ENCODE data around the gene CYP4A11. TPM values are rescaled to one million over a fixed set of nuclear protein-coding genes. Genes with fewer than 3 reads are reported as not detected.

Gene CYP4A11
- total and polyA plus RNA-seq, 10 of the 15 experiments (the other 5 are each of a cell fraction or from before 2014, with no cell fraction given): 0.13 TPM; not detected in 9

- H3K9ac ChIP-seq (ENCODE audit: control insufficient read depth, insufficient read depth, low read length): no peak overlapping the region
- DNase-seq (ENCODE audit: low read depth, low spot score) (no peak), FAIRE-seq (no peak), ATAC-seq (no peak)
- ChIA-PET RAD21 (ENCODE audit: unreplicated experiment) (no interaction called here), CTCF (no interaction called here), POLR2A (no interaction called here), SMC1A (ENCODE audit: uncharacterized antibody, unreplicated experiment) (interaction anchor here (0.7 kb wide), 1 partner anchor 12 kb away, joined by 3 read pairs; no protein-coding TSS in a partner anchor)
- no peak overlapping the region for H3K27ac ChIP-seq (ENCODE audit: control insufficient read depth, insufficient read depth)
- H3K4me1 ChIP-seq (ENCODE audit: control insufficient read depth, insufficient read depth, low read length): no peaks in the 10 kb centered on the region
- no TSS peak for BruUV-seq (replicated peaks)
- no peak overlapping the region for H3K4me3 ChIP-seq
- H3K9me3 ChIP-seq (replicated peaks; ENCODE audit: control insufficient read depth, insufficient read depth, low read length): no peaks in the 10 kb centered on the region
- in situ Hi-C loops (cut with MboI): no loop called here
- 10% methylated on average over 2 of the region's 2 CpGs for WGBS (ENCODE audit: insufficient coverage, insufficient replicate concordance, low lambda C conversion rate, missing lambda C conversion rate)
- H3K79me2 ChIP-seq (ENCODE audit: control insufficient read depth, insufficient read depth, low read length): no peaks in the 10 kb centered on the region
- H3K36me3 ChIP-seq (ENCODE audit: control insufficient read depth in 2 of 2, insufficient read depth in 2 of 2, low read length in 1 of 2): no peaks in the 10 kb centered on the region
- H3K27me3 ChIP-seq (replicated peaks in 1 of 2; ENCODE audit: control insufficient read depth in 2 of 2, insufficient read depth in 2 of 2, low read length in 1 of 2): no peaks in the 10 kb centered on the region
- no peak overlapping the region for H3K4me2 ChIP-seq (ENCODE audit: control insufficient read depth, insufficient read depth)
- no peak overlapping the region for H2AFZ ChIP-seq (ENCODE audit: control insufficient read depth, low read depth, low read length)
- intact Hi-C loops (cut with micrococcal nuclease; ENCODE audit: unreplicated experiment): no loop called here
- TF ChIP-seq NR2C2 (IDR thresholded peaks at IDR 0.05; ENCODE audit: borderline replicate concordance, control insufficient read depth, insufficient read length, low read depth) (no peak), SIX5 (IDR thresholded peaks at IDR 0.05; ENCODE audit: low read depth, low read length, severe bottlenecking) (no peak), RAD51 (IDR thresholded peaks at IDR 0.05) (no peak), EGR1 (IDR thresholded peaks at IDR 0.05; ENCODE audit: borderline replicate concordance in 1 of 2, low read depth in 2 of 2, low read length in 2 of 2) (no peak), ZNF622 (IDR thresholded peaks at IDR 0.05) (no peak), PBX3 (IDR thresholded peaks at IDR 0.05; ENCODE audit: insufficient replicate concordance, low read depth, low read length) (no peak), IRF4 (IDR thresholded peaks at IDR 0.05; ENCODE audit: low read depth, low read length) (no peak), MTA3 (IDR thresholded peaks at IDR 0.05; ENCODE audit: borderline replicate concordance, low read length) (no peak), ZNF24 (IDR thresholded peaks at IDR 0.05) (no peak), SUZ12 (IDR thresholded peaks at IDR 0.05; ENCODE audit: unreplicated experiment) (no peak), CHD1 (IDR thresholded peaks at IDR 0.05; ENCODE audit: low read depth, low read length) (no peak), SPI1 (IDR thresholded peaks at IDR 0.05; ENCODE audit: borderline replicate concordance, insufficient read depth, low read depth, low read length) (no peak), BACH1 (IDR thresholded peaks at IDR 0.05; ENCODE audit: borderline replicate concordance) (no peak)
- TF ChIP-seq, protein P1, sequence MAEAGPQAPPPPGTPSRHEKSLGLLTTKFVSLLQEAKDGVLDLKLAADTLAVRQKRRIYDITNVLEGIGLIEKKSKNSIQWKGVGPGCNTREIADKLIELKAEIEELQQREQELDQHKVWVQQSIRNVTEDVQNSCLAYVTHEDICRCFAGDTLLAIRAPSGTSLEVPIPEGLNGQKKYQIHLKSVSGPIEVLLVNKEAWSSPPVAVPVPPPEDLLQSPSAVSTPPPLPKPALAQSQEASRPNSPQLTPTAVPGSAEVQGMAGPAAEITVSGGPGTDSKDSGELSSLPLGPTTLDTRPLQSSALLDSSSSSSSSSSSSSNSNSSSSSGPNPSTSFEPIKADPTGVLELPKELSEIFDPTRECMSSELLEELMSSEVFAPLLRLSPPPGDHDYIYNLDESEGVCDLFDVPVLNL (IDR thresholded peaks at IDR 0.05; ENCODE audit: low read depth, low read length): no peak
- TF ChIP-seq, protein P2, sequence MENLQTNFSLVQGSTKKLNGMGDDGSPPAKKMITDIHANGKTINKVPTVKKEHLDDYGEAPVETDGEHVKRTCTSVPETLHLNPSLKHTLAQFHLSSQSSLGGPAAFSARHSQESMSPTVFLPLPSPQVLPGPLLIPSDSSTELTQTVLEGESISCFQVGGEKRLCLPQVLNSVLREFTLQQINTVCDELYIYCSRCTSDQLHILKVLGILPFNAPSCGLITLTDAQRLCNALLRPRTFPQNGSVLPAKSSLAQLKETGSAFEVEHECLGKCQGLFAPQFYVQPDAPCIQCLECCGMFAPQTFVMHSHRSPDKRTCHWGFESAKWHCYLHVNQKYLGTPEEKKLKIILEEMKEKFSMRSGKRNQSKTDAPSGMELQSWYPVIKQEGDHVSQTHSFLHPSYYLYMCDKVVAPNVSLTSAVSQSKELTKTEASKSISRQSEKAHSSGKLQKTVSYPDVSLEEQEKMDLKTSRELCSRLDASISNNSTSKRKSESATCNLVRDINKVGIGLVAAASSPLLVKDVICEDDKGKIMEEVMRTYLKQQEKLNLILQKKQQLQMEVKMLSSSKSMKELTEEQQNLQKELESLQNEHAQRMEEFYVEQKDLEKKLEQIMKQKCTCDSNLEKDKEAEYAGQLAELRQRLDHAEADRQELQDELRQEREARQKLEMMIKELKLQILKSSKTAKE (IDR thresholded peaks at IDR 0.05; ENCODE audit: low read depth, poor library complexity, severe bottlenecking): no peak
- TF ChIP-seq, protein P3, sequence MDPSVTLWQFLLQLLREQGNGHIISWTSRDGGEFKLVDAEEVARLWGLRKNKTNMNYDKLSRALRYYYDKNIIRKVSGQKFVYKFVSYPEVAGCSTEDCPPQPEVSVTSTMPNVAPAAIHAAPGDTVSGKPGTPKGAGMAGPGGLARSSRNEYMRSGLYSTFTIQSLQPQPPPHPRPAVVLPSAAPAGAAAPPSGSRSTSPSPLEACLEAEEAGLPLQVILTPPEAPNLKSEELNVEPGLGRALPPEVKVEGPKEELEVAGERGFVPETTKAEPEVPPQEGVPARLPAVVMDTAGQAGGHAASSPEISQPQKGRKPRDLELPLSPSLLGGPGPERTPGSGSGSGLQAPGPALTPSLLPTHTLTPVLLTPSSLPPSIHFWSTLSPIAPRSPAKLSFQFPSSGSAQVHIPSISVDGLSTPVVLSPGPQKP (IDR thresholded peaks at IDR 0.05; ENCODE audit: low read depth, low read length): no peak
- H4K20me1 ChIP-seq (ENCODE audit: control insufficient read depth, insufficient read depth): no peaks in the 10 kb centered on the region
These were observed 19.9 kb upstream of the CYP4A11 start for GRCh38 chr1:46961066-46961758.
